ENCODE data around the gene TM4SF18. TPM values are rescaled to one million over a fixed set of nuclear protein-coding genes. Genes with fewer than 3 reads are reported as not detected.

TM4SF18 gene
- total RNA-seq, 4 donors from 2014 or later: 11.3 to 81.5 (median 20.5) TPM

DNA sequence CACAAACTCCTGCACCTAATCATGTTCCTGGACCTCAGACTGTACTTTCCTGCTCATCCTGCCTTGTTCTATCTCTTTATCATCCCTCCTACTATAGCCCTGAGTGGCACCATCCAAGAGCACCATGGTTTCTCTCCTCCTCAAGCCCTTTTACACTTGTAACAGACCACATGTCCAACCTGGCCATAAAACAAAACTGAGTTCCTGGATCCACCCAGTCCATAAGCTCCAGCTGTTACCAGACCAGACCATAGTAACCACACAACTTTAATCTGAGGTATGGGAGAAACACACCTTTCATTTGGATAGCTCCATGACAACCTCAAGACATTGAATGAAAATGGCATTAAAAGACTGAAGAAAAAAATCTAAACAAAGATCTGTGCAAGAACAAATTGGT lies 9.1 kb downstream of the TM4SF18 start:
- ATAC-seq (ENCODE audit: low FRiP score) (no peak), DNase-seq (ENCODE audit: low spot score) (no peak)
- TF ChIP-seq, protein P1, sequence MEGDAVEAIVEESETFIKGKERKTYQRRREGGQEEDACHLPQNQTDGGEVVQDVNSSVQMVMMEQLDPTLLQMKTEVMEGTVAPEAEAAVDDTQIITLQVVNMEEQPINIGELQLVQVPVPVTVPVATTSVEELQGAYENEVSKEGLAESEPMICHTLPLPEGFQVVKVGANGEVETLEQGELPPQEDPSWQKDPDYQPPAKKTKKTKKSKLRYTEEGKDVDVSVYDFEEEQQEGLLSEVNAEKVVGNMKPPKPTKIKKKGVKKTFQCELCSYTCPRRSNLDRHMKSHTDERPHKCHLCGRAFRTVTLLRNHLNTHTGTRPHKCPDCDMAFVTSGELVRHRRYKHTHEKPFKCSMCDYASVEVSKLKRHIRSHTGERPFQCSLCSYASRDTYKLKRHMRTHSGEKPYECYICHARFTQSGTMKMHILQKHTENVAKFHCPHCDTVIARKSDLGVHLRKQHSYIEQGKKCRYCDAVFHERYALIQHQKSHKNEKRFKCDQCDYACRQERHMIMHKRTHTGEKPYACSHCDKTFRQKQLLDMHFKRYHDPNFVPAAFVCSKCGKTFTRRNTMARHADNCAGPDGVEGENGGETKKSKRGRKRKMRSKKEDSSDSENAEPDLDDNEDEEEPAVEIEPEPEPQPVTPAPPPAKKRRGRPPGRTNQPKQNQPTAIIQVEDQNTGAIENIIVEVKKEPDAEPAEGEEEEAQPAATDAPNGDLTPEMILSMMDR (IDR thresholded peaks at IDR 0.05): no peak

DNA sequence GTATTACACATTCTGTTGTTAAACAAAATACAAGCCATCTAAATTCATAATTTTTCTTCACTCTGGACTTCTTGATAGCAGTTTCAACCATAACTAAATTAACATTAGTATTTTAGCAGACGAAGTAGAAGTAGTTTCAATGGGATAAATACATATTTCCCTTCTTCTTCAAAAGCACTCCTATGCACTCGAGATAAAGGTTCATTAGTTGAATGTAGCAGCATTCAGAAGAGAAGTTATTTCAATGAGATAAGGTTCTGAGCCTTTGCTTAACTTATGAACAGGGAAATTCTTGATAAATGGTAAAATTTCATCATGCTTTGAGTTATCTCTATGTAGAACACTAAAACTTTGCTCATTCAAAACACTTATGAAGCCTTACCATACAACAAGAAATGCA lies 11.8 kb downstream of the TM4SF18 start:
- TF ChIP-seq, protein P1 (IDR thresholded peaks at IDR 0.05): no peak
- DNase-seq (ENCODE audit: low spot score) (no peak), ATAC-seq (ENCODE audit: low FRiP score) (no peak)

DNA sequence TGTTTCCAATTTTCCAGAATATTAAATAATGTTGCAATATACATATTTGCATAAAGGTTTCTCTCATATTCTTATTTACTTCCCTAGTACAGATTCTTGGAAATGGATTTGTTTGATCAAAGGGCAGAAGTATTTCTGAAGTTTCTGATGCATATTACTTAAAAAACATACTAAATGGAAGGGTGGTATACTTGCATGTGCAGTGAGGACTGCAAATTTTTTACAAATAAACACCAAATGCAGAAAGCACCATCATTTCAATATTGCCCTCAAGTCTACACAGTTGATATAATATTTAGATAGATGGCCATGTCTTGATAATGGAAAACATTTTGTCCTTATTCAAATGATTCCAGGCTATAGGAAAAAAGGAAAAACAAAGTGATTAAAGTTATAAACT lies 12.3 kb downstream of the TM4SF18 start:
- DNase-seq (ENCODE audit: low spot score) (no peak), ATAC-seq (ENCODE audit: low FRiP score) (no peak)
- TF ChIP-seq, protein P1 (IDR thresholded peaks at IDR 0.05): no peak

DNA sequence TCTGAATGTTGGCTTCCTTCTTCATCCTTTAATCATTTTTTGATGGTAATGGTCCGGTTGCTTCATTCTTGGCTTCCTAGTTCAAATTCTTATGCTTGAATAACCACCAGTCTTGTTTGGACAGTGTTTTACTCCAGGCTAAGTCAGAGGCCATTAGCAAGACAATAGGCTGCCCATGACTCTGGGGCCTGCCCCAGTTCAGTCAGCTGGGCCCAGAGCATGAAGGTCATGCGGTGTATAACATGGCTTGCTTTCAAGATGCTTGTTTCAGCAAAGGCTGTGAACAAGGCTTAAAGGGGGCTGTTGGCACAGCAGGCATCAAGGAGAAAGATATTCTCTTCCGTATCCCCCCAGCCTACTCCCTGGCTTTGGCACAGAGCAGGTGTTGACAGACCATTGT lies 13.7 kb downstream of the TM4SF18 start:
- no peak for ATAC-seq (ENCODE audit: low FRiP score)
- DNase-seq (ENCODE audit: low spot score): no peak
- TF ChIP-seq, protein P1 (IDR thresholded peaks at IDR 0.05): no peak

DNA sequence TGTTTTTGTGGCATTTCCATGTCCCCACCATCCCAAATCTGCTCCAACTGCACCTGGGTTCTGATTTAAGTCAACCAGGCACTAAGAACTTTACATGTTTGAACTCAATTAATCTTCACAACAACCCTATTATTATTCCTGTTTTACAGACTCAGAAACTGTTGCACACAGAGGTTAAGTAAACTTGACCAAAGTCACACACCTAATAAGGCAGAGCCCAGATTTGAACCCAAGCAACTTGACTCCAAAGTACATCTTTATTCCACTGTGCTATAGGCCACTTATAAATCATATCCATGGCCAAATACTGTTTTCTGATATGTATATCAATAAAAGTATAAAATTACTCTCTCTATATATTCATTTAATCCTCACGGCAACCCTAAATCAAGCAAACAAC lies 16.4 kb downstream of the TM4SF18 start:
- TF ChIP-seq, protein P1 (IDR thresholded peaks at IDR 0.05): no peak
- ATAC-seq (ENCODE audit: low FRiP score): no peak
- DNase-seq (ENCODE audit: low spot score): no peak

DNA sequence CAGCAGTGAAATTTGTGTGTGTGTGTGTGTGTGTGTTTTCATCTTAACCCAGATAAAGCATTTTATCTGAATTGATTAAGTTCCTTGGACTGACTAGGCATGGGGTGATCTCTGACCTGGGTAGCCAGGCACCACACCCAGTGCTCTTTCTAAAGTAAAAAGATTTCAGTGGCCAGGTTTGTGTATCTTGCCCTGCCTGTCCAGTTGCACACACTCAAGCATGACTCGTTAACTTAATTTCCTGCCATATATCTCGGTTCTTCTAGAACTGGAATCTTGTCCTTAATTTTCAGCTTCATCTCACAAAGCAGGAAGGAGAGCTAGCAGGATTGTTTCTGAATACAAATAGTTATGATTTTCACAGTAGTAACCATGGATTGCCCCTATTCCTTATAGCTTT lies 17.0 kb downstream of the TM4SF18 start:
- no peak for DNase-seq (ENCODE audit: low spot score)
- TF ChIP-seq, protein P1 (IDR thresholded peaks at IDR 0.05): no peak
- ATAC-seq (ENCODE audit: low FRiP score): no peak

DNA sequence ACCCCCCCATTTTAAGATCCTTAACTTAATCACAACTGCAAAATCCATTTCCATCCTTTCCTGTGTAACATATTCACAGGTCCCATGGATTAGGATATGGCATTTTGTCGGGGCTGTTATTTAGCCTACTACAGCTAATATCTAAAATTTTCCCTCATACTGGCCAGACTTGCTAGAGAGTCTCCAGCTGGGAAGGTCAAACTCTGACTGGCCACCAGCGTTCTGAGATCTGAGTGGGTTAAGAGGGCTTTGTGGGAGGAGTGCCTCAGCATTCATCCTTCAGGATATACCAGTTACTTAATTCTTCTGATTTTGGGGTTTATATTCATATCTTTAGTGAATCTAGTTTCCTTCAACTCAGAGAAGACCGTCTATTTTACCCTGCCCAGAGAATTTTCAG lies 17.7 kb downstream of the TM4SF18 start:
- ATAC-seq (ENCODE audit: low FRiP score): peak; percentile 17
- no peak for DNase-seq (ENCODE audit: low spot score)
- TF ChIP-seq, protein P1 (IDR thresholded peaks at IDR 0.05): no peak
